Measurements from ENCODE around the gene JPH2. TPM values are rescaled to one million over a fixed set of nuclear protein-coding genes. Genes with fewer than 3 reads are reported as not detected.
A peak's percentile ranks its signal among the peaks of the same experiment; 100 is the strongest.

Gene JPH2
- total and polyA plus RNA-seq, 2 experiments from 2014 or later, result 0.16 to 1.1 TPM

DNA sequence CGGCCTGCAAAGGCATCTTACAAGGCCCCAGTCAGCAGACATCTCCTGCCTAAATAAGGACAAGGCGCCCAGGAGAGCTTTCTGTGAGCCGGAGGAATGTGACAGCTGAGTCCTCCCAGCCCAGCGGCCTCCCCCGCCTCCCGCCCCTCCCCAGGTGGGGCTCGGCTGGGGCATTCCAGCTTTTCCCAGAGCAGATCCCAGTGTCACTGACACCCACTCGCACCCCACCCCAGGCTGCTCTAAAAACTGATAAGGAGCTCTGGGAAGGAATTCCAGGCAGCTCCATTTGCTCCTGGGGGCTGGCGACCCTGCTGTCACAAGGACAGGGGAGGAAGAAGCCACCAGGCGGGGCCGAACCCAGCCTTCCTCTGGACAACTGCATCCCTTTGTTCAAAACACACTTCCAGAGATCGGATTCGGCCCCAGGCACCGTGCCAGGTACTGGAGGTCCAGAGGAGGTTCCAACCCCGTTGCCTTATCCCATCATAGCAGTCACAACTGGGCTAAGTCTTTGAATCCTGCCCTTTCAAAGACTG is 49.7 kb downstream of the JPH2 start:
- peak; percentile 87 for ATAC-seq
- no peak overlapping the region for H3K27ac ChIP-seq (ENCODE audit: low read depth)
- H3K27ac Mint-ChIP-seq, result peak overlapping the region; percentile 65; the same call in 1 of the 2 replicates

More for the DNA sequence above, 49.7 kb downstream of the JPH2 start:
- Mint-ChIP-seq H3K36me3 (ENCODE audit: low read depth) (no peaks in the 10 kb centered on the region), H3K9me3 (no peaks in the 10 kb centered on the region), H3K27me3 (ENCODE audit: insufficient read depth, low read depth, poor library complexity) (peaks cover 12% of the 10 kb centered on the region), H3K4me1 (peaks cover 8% of the 10 kb centered on the region), H3K4me3 (no peak overlapping the region)
- no peaks in the 10 kb centered on the region for H3F3A ChIP-seq (replicated peaks; ENCODE audit: low read depth)
- no peak overlapping the region for H2AFZ ChIP-seq
- H3K36me3 ChIP-seq (ENCODE audit: insufficient read depth), result no peaks in the 10 kb centered on the region
- peaks cover 4% of the 10 kb centered on the region; the same call in 1 of the 2 replicates for H3K4me1 ChIP-seq (ENCODE audit: insufficient read depth)
- H4K20me1 ChIP-seq (replicated peaks; ENCODE audit: insufficient read depth), result no peaks in the 10 kb centered on the region
- H3K4me2 ChIP-seq, result no peak overlapping the region
- no peak for TF ChIP-seq ZNF331 (CRISPR knock-in tag; IDR thresholded peaks at IDR 0.05; ENCODE audit: low read depth)
- TF ChIP-seq NANOG (IDR thresholded peaks at IDR 0.05; ENCODE audit: borderline replicate concordance), result no peak
- TF ChIP-seq REST (IDR thresholded peaks at IDR 0.05; ENCODE audit: unreplicated experiment), result no peak
- TF ChIP-seq, protein P1, sequence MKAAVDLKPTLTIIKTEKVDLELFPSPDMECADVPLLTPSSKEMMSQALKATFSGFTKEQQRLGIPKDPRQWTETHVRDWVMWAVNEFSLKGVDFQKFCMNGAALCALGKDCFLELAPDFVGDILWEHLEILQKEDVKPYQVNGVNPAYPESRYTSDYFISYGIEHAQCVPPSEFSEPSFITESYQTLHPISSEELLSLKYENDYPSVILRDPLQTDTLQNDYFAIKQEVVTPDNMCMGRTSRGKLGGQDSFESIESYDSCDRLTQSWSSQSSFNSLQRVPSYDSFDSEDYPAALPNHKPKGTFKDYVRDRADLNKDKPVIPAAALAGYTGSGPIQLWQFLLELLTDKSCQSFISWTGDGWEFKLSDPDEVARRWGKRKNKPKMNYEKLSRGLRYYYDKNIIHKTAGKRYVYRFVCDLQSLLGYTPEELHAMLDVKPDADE (IDR thresholded peaks at IDR 0.05), result no peak
- TF ChIP-seq POLR2AphosphoS5 (IDR thresholded peaks at IDR 0.05; ENCODE audit: low read depth), result no peak
- TF ChIP-seq ZNF114 (CRISPR knock-in tag; IDR thresholded peaks at IDR 0.05), result no peak
- TF ChIP-seq, protein P2, sequence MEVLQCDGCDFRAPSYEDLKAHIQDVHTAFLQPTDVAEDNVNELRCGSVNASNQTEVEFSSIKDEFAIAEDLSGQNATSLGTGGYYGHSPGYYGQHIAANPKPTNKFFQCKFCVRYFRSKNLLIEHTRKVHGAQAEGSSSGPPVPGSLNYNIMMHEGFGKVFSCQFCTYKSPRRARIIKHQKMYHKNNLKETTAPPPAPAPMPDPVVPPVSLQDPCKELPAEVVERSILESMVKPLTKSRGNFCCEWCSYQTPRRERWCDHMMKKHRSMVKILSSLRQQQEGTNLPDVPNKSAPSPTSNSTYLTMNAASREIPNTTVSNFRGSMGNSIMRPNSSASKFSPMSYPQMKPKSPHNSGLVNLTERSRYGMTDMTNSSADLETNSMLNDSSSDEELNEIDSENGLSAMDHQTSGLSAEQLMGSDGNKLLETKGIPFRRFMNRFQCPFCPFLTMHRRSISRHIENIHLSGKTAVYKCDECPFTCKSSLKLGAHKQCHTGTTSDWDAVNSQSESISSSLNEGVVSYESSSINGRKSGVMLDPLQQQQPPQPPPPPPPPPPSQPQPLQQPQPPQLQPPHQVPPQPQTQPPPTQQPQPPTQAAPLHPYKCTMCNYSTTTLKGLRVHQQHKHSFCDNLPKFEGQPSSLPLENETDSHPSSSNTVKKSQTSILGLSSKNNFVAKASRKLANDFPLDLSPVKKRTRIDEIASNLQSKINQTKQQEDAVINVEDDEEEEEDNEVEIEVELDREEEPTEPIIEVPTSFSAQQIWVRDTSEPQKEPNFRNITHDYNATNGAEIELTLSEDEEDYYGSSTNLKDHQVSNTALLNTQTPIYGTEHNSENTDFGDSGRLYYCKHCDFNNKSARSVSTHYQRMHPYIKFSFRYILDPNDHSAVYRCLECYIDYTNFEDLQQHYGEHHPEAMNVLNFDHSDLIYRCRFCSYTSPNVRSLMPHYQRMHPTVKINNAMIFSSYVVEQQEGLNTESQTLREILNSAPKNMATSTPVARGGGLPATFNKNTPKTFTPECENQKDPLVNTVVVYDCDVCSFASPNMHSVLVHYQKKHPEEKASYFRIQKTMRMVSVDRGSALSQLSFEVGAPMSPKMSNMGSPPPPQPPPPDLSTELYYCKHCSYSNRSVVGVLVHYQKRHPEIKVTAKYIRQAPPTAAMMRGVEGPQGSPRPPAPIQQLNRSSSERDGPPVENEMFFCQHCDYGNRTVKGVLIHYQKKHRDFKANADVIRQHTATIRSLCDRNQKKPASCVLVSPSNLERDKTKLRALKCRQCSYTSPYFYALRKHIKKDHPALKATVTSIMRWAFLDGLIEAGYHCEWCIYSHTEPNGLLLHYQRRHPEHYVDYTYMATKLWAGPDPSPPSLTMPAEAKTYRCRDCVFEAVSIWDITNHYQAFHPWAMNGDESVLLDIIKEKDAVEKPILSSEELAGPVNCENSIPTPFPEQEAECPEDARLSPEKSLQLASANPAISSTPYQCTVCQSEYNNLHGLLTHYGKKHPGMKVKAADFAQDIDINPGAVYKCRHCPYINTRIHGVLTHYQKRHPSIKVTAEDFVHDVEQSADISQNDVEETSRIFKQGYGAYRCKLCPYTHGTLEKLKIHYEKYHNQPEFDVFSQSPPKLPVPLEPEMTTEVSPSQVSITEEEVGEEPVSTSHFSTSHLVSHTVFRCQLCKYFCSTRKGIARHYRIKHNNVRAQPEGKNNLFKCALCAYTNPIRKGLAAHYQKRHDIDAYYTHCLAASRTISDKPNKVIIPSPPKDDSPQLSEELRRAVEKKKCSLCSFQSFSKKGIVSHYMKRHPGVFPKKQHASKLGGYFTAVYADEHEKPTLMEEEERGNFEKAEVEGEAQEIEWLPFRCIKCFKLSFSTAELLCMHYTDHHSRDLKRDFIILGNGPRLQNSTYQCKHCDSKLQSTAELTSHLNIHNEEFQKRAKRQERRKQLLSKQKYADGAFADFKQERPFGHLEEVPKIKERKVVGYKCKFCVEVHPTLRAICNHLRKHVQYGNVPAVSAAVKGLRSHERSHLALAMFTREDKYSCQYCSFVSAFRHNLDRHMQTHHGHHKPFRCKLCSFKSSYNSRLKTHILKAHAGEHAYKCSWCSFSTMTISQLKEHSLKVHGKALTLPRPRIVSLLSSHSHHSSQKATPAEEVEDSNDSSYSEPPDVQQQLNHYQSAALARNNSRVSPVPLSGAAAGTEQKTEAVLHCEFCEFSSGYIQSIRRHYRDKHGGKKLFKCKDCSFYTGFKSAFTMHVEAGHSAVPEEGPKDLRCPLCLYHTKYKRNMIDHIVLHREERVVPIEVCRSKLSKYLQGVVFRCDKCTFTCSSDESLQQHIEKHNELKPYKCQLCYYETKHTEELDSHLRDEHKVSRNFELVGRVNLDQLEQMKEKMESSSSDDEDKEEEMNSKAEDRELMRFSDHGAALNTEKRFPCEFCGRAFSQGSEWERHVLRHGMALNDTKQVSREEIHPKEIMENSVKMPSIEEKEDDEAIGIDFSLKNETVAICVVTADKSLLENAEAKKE (CRISPR knock-in tag; IDR thresholded peaks at IDR 0.05), result no peak
- no peak for TF ChIP-seq STAT1 (IDR thresholded peaks at IDR 0.05; ENCODE audit: unreplicated experiment)
- no peak for TF ChIP-seq JUNB (IDR thresholded peaks at IDR 0.05; ENCODE audit: unreplicated experiment)
- no peak for TF ChIP-seq CREB1 (CRISPR knock-in tag; IDR thresholded peaks at IDR 0.05; ENCODE audit: low read depth)
- TF ChIP-seq EZH2 (IDR thresholded peaks at IDR 0.05; ENCODE audit: low read depth, unreplicated experiment), result no peak
- TF ChIP-seq CTCF (conservative IDR thresholded peaks at IDR 0.05; ENCODE audit: low read depth in 2 of 2), result no peak
- no peak for TF ChIP-seq EZH2phosphoT487 (IDR thresholded peaks at IDR 0.05; ENCODE audit: unreplicated experiment)
- no peaks in the 10 kb centered on the region for H3K9me2 ChIP-seq (ENCODE audit: insufficient read depth)
- no peak overlapping the region for H3K4me3 ChIP-seq
- no peaks in the 10 kb centered on the region for H3K79me2 ChIP-seq (replicated peaks; ENCODE audit: insufficient read depth)
- H3K27me3 ChIP-seq (ENCODE audit: insufficient read depth), result no peaks in the 10 kb centered on the region
- DNase-seq (ENCODE audit: low spot score), result peak; percentile 60

All from GM23338 (cell line).